Omental fat pad (tissue), 4 donors: ENCODE results near the gene DAGLA. TPM values are rescaled to one million over a fixed set of nuclear protein-coding genes. Genes with fewer than 3 reads are reported as not detected.

Experiments
- ATAC-seq: fragments of 150-250 bp; one replicate; pipeline ENCODE4 v1.9.1; 2016; ENCODE audit warnings: mild to moderate bottlenecking, moderate library complexity; ENCODE audit not compliant: low FRiP score
- DNase-seq: peaks from one replicate; pipeline ENCODE4 v3.0.0-alpha.2; 2019; ENCODE audit warnings: low spot score
- CTCF ChIP-seq, 3 donors: fragments of 450-650 bp; IDR thresholded peaks; one replicate each; pipeline ENCODE4 v1.5.1; 2016 to 2017; ENCODE audit warnings: antibody characterized with exemption in 3 of 3, mild to moderate bottlenecking in 3 of 3, moderate library complexity in 2 of 3
- total RNA-seq, 4 donors: library from RNA; depleted of rRNA; stranded (reverse); fragments of >200 nt; gene quantifications; one replicate each; pipeline ENCODE4 v1.1.0, GENCODE V29; 2016

DAGLA gene
- total RNA-seq, 4 donors from 2014 or later = 1.4 to 4.6 (median 2.8) TPM

GRCh38 chr11:61778920-61779650, 98.9 kb downstream of the DAGLA start:
- TF ChIP-seq CTCF (IDR thresholded peaks at IDR 0.05) = no peak
- DNase-seq = no peak
- ATAC-seq = no peak

- TF ChIP-seq CTCF (IDR thresholded peaks at IDR 0.05) = no peak
- no peak for DNase-seq
- no peak for ATAC-seq
Observed at GRCh38 chr11:61779666-61780525, 99.7 kb downstream of the DAGLA start.

DNA sequence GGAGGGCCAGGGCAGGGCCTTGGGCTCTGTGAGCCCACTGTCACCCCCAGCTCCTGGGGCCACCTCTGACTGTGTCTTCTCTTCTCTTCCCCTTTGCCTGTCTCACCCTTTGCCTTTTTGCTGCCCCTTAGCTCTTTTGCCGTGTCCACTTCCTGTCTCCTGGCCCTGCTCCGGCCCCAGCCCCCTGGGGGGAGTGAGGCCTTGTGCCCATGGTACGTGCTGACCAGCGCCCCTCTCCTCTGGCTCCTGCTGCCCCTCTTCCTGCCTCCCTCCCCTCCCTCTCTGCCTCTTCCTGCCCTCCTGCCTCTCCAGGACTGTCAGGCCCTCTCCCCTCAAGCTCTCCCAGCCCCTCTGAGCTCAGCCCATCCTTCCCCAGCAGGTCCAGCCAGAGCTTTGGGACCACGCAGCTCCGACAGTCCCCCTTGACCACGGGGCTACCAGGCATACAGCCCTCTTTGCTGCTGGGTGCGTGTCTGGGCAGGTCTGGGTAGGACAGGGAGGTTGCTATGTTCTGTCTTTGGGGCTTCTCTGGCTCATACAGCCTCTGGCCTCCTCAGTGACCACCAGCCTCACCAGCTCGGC, 100.5 kb downstream of the DAGLA start:
- DNase-seq (no peak), ATAC-seq (no peak)
- TF ChIP-seq CTCF (IDR thresholded peaks at IDR 0.05) = no peak

DNA sequence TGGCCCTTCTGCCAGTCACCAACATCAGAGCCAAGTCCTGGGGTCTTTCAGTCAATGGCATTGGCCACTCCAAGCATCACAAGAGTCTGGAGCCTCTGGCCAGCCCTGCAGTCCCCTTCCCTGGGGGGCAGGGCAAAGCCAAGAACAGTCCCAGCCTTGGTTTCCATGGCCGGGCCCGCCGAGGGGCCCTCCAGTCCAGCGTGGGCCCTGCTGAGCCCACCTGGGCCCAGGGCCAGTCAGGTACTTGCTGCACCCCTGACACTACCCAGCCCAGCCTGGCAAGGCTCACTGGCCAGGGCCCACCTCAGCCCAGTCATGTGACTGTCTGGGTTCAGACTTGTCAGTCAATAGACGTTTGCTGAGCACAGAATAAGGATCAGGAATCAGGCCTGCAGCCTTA, 101.4 kb downstream of the DAGLA start:
- no peak for DNase-seq
- no peak for TF ChIP-seq CTCF (IDR thresholded peaks at IDR 0.05)
- no peak for ATAC-seq

DNA sequence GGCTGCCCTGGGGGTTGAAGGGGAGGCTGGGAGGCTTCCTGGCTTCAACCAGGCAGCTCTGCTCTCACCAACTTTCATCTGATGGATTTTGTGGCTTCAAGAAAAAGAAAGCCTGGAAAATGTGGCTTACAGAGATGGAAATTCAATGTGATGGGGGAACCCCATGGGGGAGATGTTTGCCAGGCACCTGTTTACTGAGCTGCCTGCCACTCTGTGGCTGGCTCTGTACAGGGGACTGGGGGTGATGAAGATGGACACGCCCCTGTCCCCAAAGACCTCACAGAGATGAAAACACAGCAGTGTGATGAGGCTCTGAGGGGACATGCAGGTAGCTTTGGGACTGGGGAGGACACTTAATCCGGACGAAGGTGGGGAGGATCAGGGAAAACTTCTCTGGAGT, 102.1 kb downstream of the DAGLA start:
- DNase-seq = no peak
- ATAC-seq = no peak
- no peak for TF ChIP-seq CTCF (IDR thresholded peaks at IDR 0.05)

GRCh38 chr11:61782841-61783240, 102.7 kb downstream of the DAGLA start:
- no peak for ATAC-seq
- no peak for TF ChIP-seq CTCF (IDR thresholded peaks at IDR 0.05)
- DNase-seq = no peak
